ENCODE results near the gene BMP6.

BMP6 gene

DNA sequence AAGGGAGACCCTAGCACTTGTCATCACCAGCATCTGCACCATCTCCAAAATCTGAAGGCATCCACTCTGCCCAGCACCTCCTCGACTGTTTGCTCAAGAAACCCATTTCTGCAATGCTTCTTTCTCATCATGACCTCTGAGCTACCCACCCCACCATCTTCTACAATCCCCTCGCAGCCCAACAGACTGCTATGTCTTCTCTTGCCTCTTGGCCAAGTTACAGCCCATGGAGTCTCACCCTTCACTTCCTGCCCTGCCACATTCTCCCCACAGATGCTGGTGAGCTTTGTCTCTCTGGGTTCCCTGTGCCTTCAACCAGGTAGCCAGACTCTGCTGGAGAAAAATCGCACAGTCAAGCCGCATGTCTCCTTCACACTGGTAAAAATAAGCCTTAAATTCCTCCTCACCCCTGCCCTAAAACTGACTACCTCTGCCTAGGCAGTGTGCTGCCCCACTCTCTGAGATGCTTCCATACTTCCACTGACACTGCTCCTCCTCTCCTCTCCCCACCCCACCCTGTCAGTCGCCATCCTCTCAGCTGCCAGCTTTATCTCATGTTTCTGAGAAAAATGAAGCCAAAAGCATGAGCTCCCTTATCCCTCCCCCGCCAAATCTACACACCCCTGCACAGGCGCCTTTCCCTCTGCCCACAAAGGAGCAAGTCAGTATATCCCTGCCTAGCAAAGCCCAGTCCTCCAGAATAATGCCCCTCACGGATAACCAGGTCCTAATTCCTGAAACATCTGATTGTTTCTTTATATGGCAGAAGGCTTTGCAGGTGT lies 187.0 kb downstream of the BMP6 start:
- H3K36me3 ChIP-seq (ENCODE audit: control insufficient read depth in 1 of 2, insufficient read depth in 2 of 2, low read length in 2 of 2) = no peaks in the 10 kb centered on the region
- no peaks in the 10 kb centered on the region for H3K9me3 ChIP-seq (ENCODE audit: control insufficient read depth in 1 of 2, low read length in 2 of 2)
- H3K27ac ChIP-seq (ENCODE audit: low read depth, low read length) = no peak overlapping the region
- H3K4me3 ChIP-seq (ENCODE audit: low read depth in 1 of 2, low read length in 2 of 2) = no peak overlapping the region
- H3K4me1 ChIP-seq (ENCODE audit: control insufficient read depth in 1 of 2, insufficient read depth in 2 of 2, low read length in 2 of 2) = peaks cover 15 to 19% of the 10 kb centered on the region in 2 donors
- no peak overlapping the region for H3K9ac ChIP-seq (ENCODE audit: low read depth in 1 of 2, low read length in 2 of 2)
- H3K27me3 ChIP-seq (ENCODE audit: control insufficient read depth in 1 of 2, insufficient read depth in 2 of 2, low read length in 2 of 2) = no peaks in the 10 kb centered on the region

- no peak overlapping the region for H3K4me3 ChIP-seq (ENCODE audit: low read depth in 1 of 2, low read length in 2 of 2)
- H3K36me3 ChIP-seq (ENCODE audit: control insufficient read depth in 1 of 2, insufficient read depth in 2 of 2, low read length in 2 of 2) = no peaks in the 10 kb centered on the region
- H3K9ac ChIP-seq (ENCODE audit: low read depth in 1 of 2, low read length in 2 of 2) = no peak overlapping the region
- H3K27me3 ChIP-seq (ENCODE audit: control insufficient read depth in 1 of 2, insufficient read depth in 2 of 2, low read length in 2 of 2) = no peaks in the 10 kb centered on the region
- H3K27ac ChIP-seq (ENCODE audit: low read depth, low read length) = no peak overlapping the region
- peaks cover 9 to 11% of the 10 kb centered on the region in 2 donors for H3K4me1 ChIP-seq (ENCODE audit: control insufficient read depth in 1 of 2, insufficient read depth in 2 of 2, low read length in 2 of 2)
- no peaks in the 10 kb centered on the region for H3K9me3 ChIP-seq (ENCODE audit: control insufficient read depth in 1 of 2, low read length in 2 of 2)
Measured at GRCh38 chr6:7914311-7914710, 188.4 kb downstream of the BMP6 start.

DNA sequence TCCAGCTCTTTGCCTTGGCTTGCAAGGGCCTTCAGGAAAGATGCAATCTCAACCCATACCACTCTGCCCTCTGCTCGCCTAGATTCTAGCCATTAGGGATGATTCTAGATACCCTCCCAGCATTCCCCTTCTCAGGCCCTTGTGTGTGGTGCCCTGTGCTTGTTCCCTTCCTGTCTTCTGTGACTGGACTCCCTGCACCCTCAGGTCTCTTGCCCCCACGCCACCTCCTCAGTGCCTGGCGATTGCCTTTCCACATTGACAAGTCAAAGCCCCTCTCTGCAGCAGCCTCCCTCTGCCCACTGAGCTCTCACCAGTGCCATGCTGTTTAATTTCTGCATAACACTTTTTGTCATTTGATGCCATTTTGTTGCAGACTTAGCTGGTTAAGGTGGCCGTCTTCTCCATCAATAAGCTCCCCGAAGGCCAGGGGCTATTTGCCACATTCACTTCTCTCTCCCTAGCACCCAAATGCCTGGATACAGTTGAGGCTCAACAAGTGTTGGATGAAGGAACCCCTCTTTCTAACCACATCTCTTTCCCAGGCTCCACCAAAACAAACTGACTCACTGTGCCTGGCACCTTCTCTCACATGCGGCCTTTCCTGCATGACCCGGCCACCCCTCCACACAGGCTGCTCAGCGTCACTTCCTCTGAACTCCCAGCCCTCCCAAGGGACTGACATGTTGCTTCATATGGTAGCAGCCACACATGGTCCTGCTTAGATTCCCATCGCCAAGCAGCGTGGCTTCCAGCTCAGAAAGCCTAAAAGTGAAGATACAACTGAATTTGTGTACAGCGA lies 189.3 kb downstream of the BMP6 start:
- Histone ChIP-seq H3K36me3 (ENCODE audit: control insufficient read depth in 1 of 2, insufficient read depth in 2 of 2, low read length in 2 of 2) (no peaks in the 10 kb centered on the region), H3K9ac (ENCODE audit: low read depth in 1 of 2, low read length in 2 of 2) (no peak overlapping the region), H3K4me3 (ENCODE audit: low read depth in 1 of 2, low read length in 2 of 2) (no peak overlapping the region), H3K4me1 (ENCODE audit: control insufficient read depth in 1 of 2, insufficient read depth in 2 of 2, low read length in 2 of 2) (peaks cover 7% of the 10 kb centered on the region in 2 donors), H3K27me3 (ENCODE audit: control insufficient read depth in 1 of 2, insufficient read depth in 2 of 2, low read length in 2 of 2) (no peaks in the 10 kb centered on the region), H3K27ac (ENCODE audit: low read depth, low read length) (no peak overlapping the region), H3K9me3 (ENCODE audit: control insufficient read depth in 1 of 2, low read length in 2 of 2) (no peaks in the 10 kb centered on the region)

DNA sequence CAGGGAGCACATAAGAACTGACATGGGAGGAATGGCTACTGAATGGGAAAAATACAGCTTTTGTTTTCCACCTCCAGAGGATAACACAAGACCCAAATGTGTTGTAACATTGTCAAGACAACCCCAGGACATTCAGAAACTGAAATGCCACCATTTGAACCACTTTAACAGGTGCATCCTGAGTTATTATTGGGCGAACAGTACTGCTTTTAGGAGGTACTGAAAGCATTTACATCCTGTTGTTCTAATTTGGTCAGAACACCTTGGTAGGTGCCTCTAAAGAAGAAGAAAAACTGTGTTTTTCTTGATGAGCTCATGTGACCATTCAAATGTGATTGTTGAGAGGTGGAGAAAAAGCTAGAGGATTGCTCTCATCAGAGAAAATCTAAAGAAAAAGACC lies 191.1 kb downstream of the BMP6 start:
- Histone ChIP-seq H3K9me3 (ENCODE audit: control insufficient read depth in 1 of 2, low read length in 2 of 2) (no peaks in the 10 kb centered on the region), H3K36me3 (ENCODE audit: control insufficient read depth in 1 of 2, insufficient read depth in 2 of 2, low read length in 2 of 2) (no peaks in the 10 kb centered on the region), H3K9ac (ENCODE audit: low read depth in 1 of 2, low read length in 2 of 2) (no peak overlapping the region), H3K4me3 (ENCODE audit: low read depth in 1 of 2, low read length in 2 of 2) (no peak overlapping the region), H3K4me1 (ENCODE audit: control insufficient read depth in 1 of 2, insufficient read depth in 2 of 2, low read length in 2 of 2) (no peaks in the 10 kb centered on the region), H3K27me3 (ENCODE audit: control insufficient read depth in 1 of 2, insufficient read depth in 2 of 2, low read length in 2 of 2) (no peaks in the 10 kb centered on the region), H3K27ac (ENCODE audit: low read depth, low read length) (no peak overlapping the region)

DNA sequence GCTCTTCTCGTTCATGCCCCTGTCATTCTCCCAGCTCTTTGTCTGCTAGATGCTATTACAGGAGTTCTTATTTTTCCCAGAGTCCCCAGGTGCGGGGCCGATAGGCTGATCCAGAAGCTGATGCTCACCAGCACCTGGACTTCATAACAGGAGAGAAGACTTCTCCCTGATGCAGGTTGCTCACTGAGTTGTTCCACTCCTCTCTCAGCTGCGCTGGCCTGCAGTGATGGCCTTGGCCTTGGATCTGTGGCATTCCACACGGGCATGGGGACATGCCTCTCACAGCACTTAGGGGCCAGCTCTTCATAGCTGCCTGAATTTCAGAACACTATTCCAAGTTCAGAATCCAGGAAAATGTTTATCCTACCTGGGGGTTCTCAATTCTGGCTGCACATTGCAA lies 191.8 kb downstream of the BMP6 start:
- H3K4me1 ChIP-seq (ENCODE audit: control insufficient read depth in 1 of 2, insufficient read depth in 2 of 2, low read length in 2 of 2) = no peaks in the 10 kb centered on the region

DNA sequence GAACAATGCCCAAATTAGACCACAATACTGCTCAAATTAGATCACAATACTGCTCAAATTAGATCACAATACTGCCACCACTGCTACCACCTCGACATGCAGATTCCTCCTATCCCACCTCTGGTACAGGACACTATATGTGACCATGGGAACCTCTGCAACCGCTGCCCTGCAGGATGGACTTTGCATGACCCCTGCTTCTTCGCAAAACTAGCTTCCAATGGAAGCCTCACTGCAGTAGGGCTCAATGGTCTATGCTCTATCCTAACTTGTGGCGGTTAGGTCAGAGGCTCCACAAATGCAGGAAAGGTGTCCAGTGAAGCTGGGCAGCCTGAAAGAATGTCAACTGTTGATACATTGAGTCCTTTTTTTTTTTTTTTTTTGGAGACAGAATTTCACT lies 192.5 kb downstream of the BMP6 start:
- no peak overlapping the region for H3K4me3 ChIP-seq (ENCODE audit: low read depth in 1 of 2, low read length in 2 of 2)
- H3K9me3 ChIP-seq (ENCODE audit: control insufficient read depth in 1 of 2, low read length in 2 of 2) = no peaks in the 10 kb centered on the region
- H3K9ac ChIP-seq (ENCODE audit: low read depth in 1 of 2, low read length in 2 of 2) = no peak overlapping the region
- no peaks in the 10 kb centered on the region for H3K4me1 ChIP-seq (ENCODE audit: control insufficient read depth in 1 of 2, insufficient read depth in 2 of 2, low read length in 2 of 2)
- H3K27ac ChIP-seq (ENCODE audit: low read depth, low read length) = no peak overlapping the region
- H3K36me3 ChIP-seq (ENCODE audit: control insufficient read depth in 1 of 2, insufficient read depth in 2 of 2, low read length in 2 of 2) = no peaks in the 10 kb centered on the region
- H3K27me3 ChIP-seq (ENCODE audit: control insufficient read depth in 1 of 2, insufficient read depth in 2 of 2, low read length in 2 of 2) = no peaks in the 10 kb centered on the region

More for the DNA sequence above, 191.8 kb downstream of the BMP6 start:
- no peaks in the 10 kb centered on the region for H3K27me3 ChIP-seq (ENCODE audit: control insufficient read depth in 1 of 2, insufficient read depth in 2 of 2, low read length in 2 of 2)
- H3K9ac ChIP-seq (ENCODE audit: low read depth in 1 of 2, low read length in 2 of 2) = no peak overlapping the region
- no peak overlapping the region for H3K27ac ChIP-seq (ENCODE audit: low read depth, low read length)
- no peaks in the 10 kb centered on the region for H3K36me3 ChIP-seq (ENCODE audit: control insufficient read depth in 1 of 2, insufficient read depth in 2 of 2, low read length in 2 of 2)
- no peak overlapping the region for H3K4me3 ChIP-seq (ENCODE audit: low read depth in 1 of 2, low read length in 2 of 2)
- H3K9me3 ChIP-seq (ENCODE audit: control insufficient read depth in 1 of 2, low read length in 2 of 2) = no peaks in the 10 kb centered on the region

DNA sequence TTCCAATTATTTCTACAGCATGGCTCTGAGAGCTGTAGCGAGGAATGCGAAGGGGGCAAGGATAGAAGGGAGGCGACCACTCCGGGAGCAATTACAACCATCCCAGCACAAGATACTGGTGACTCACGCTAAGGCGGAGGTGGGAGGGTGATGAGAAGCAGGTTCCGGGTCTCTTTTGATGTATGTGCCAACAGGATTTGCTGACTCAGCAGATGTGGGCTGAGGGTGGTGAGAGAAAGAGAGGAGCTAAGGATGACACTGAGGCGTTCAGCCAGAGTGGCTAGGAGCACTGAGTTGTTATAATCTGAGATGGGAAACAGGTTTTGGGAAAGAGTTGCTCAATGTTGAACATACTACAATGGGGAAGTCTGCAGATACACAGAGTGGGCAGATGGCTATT lies 194.0 kb downstream of the BMP6 start:
- Histone ChIP-seq H3K4me3 (ENCODE audit: low read depth in 1 of 2, low read length in 2 of 2) (no peak overlapping the region), H3K9me3 (ENCODE audit: control insufficient read depth in 1 of 2, low read length in 2 of 2) (no peaks in the 10 kb centered on the region), H3K27me3 (ENCODE audit: control insufficient read depth in 1 of 2, insufficient read depth in 2 of 2, low read length in 2 of 2) (no peaks in the 10 kb centered on the region), H3K36me3 (ENCODE audit: control insufficient read depth in 1 of 2, insufficient read depth in 2 of 2, low read length in 2 of 2) (no peaks in the 10 kb centered on the region), H3K9ac (ENCODE audit: low read depth in 1 of 2, low read length in 2 of 2) (no peak overlapping the region), H3K4me1 (ENCODE audit: control insufficient read depth in 1 of 2, insufficient read depth in 2 of 2, low read length in 2 of 2) (no peaks in the 10 kb centered on the region), H3K27ac (ENCODE audit: low read depth, low read length) (no peak overlapping the region)

DNA sequence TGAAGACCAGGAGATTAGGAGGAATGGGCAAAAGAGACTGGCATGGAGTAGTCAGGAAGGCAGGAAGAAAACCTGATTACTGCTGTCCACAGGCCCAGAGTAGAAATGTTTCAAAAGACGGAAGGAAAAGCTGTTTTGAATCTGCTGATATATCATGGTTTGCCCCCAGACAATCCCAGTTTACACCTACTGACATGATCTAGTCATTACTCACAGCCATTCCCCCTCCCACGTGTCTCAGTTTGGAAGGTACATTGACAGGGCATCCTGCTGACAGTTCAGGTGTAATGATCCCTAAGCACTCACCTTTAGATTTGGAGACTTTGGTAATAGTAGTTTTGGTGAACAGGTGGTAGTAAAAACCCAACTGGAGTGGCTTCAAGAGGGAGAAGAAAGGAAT lies 194.5 kb downstream of the BMP6 start:
- Histone ChIP-seq H3K27ac (ENCODE audit: low read depth, low read length) (no peak overlapping the region), H3K9ac (ENCODE audit: low read depth in 1 of 2, low read length in 2 of 2) (no peak overlapping the region), H3K4me1 (ENCODE audit: control insufficient read depth in 1 of 2, insufficient read depth in 2 of 2, low read length in 2 of 2) (no peaks in the 10 kb centered on the region), H3K4me3 (ENCODE audit: low read depth in 1 of 2, low read length in 2 of 2) (no peak overlapping the region), H3K9me3 (ENCODE audit: control insufficient read depth in 1 of 2, low read length in 2 of 2) (no peaks in the 10 kb centered on the region), H3K36me3 (ENCODE audit: control insufficient read depth in 1 of 2, insufficient read depth in 2 of 2, low read length in 2 of 2) (no peaks in the 10 kb centered on the region), H3K27me3 (ENCODE audit: control insufficient read depth in 1 of 2, insufficient read depth in 2 of 2, low read length in 2 of 2) (no peaks in the 10 kb centered on the region)

DNA sequence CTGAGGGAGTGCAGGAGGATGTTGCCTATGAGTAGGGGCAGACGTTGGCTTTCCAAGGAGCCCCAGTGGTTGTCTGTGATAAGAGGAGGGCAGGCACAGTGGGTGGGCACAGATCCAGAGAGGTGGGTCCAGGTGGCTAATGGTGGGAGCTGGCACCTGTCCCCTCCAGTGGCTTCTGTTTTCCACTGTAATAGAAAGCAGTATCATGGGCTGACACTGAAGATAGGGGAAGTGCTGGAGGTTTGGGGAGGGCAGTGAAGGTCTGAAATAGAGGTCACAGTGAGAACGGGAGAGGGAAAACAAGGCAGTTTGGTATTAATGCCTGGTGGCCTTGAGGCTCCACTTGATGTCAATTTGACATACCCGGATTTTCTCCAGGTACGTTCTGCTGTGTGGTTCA lies 195.1 kb downstream of the BMP6 start:
- H3K4me3 ChIP-seq (ENCODE audit: low read depth in 1 of 2, low read length in 2 of 2) = no peak overlapping the region
- H3K27ac ChIP-seq (ENCODE audit: low read depth, low read length) = no peak overlapping the region
- no peaks in the 10 kb centered on the region for H3K27me3 ChIP-seq (ENCODE audit: control insufficient read depth in 1 of 2, insufficient read depth in 2 of 2, low read length in 2 of 2)

DNA sequence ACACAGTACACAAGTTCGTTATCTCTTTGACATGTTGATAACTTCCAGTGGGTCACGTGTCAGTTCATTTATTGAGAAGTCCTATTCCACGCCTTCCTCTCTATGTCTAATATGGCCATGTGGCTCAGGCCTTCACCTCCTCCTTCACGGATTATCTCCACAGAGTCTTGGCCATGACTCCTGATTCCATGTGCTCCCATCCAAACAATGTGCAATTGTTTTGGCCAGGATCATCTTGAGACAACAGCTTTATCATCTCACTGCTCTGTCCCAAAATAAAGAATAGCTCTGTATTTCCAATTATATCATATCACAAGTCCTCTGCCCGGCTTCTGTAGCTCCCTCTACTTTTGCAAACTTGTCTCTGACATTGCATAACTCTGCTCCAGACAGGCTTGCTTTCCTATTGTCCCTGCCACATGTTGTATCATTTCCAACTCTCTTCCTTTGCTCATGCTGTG lies 195.8 kb downstream of the BMP6 start:
- no peak overlapping the region for H3K9ac ChIP-seq (ENCODE audit: low read depth in 1 of 2, low read length in 2 of 2)
- no peaks in the 10 kb centered on the region for H3K27me3 ChIP-seq (ENCODE audit: control insufficient read depth in 1 of 2, insufficient read depth in 2 of 2, low read length in 2 of 2)
- no peaks in the 10 kb centered on the region for H3K36me3 ChIP-seq (ENCODE audit: control insufficient read depth in 1 of 2, insufficient read depth in 2 of 2, low read length in 2 of 2)
- no peak overlapping the region for H3K4me3 ChIP-seq (ENCODE audit: low read depth in 1 of 2, low read length in 2 of 2)
- H3K4me1 ChIP-seq (ENCODE audit: control insufficient read depth in 1 of 2, insufficient read depth in 2 of 2, low read length in 2 of 2) = no peaks in the 10 kb centered on the region
- no peak overlapping the region for H3K27ac ChIP-seq (ENCODE audit: low read depth, low read length)
- H3K9me3 ChIP-seq (ENCODE audit: control insufficient read depth in 1 of 2, low read length in 2 of 2) = no peaks in the 10 kb centered on the region

More for the DNA sequence above, 195.1 kb downstream of the BMP6 start:
- no peaks in the 10 kb centered on the region for H3K4me1 ChIP-seq (ENCODE audit: control insufficient read depth in 1 of 2, insufficient read depth in 2 of 2, low read length in 2 of 2)
- H3K36me3 ChIP-seq (ENCODE audit: control insufficient read depth in 1 of 2, insufficient read depth in 2 of 2, low read length in 2 of 2) = no peaks in the 10 kb centered on the region
- H3K9me3 ChIP-seq (ENCODE audit: control insufficient read depth in 1 of 2, low read length in 2 of 2) = no peaks in the 10 kb centered on the region
- H3K9ac ChIP-seq (ENCODE audit: low read depth in 1 of 2, low read length in 2 of 2) = no peak overlapping the region

Data from duodenal mucosa (tissue), 2 donors.